Measurements from ENCODE around the gene UBXN10.

The UBXN10 gene

GRCh38 chr1:20185834-20186782, at the start of gene UBXN10, which contains the start of gene PLA2G2C:
TSS of gene UBXN10 (plus strand) at chr1:20186096. CDS start at chr1:20190562, 4,466 bp downstream.
TSS of gene PLA2G2C (minus strand) at chr1:20186518. CDS start at chr1:20177363, 9,155 bp downstream.
- peak; percentile 49 for DNase-seq

GRCh38 chr1:20136249-20136648, 49.6 kb upstream of the UBXN10 start:
- no peak for DNase-seq

- no peak for DNase-seq
Measured at GRCh38 chr1:20137055-20137454, 48.8 kb upstream of the UBXN10 start.

GRCh38 chr1:20137604-20138003, 48.3 kb upstream of the UBXN10 start:
- no peak for DNase-seq

GRCh38 chr1:20138346-20138745, 47.5 kb upstream of the UBXN10 start:
- no peak for DNase-seq

GRCh38 chr1:20138961-20139550, 46.8 kb upstream of the UBXN10 start, which contains the start of gene PLA2G2F:
TSS of gene PLA2G2F (plus strand) at chr1:20139323. CDS start at chr1:20139428, 105 bp downstream.
- DNase-seq, result no peak

GRCh38 chr1:20139776-20140612, 45.9 kb upstream of the UBXN10 start:
- DNase-seq, result no peak

- no peak for DNase-seq
Measured at GRCh38 chr1:20141001-20141400, 44.9 kb upstream of the UBXN10 start.

GRCh38 chr1:20141466-20141865, 44.4 kb upstream of the UBXN10 start:
- no peak for DNase-seq

GRCh38 chr1:20142001-20142710, 43.7 kb upstream of the UBXN10 start:
- DNase-seq, result no peak

- no peak for DNase-seq
Measured at GRCh38 chr1:20143318-20143717, 42.6 kb upstream of the UBXN10 start.

- no peak for DNase-seq
Measured at GRCh38 chr1:20143734-20144565, 41.9 kb upstream of the UBXN10 start.

- DNase-seq, result no peak
Measured at GRCh38 chr1:20147846-20148570, 37.9 kb upstream of the UBXN10 start.

GRCh38 chr1:20148571-20149500, 37.1 kb upstream of the UBXN10 start:
- no peak for DNase-seq

- no peak for DNase-seq
Measured at GRCh38 chr1:20149601-20150325, 36.1 kb upstream of the UBXN10 start.

- DNase-seq, result no peak
Measured at GRCh38 chr1:20150326-20150705, 35.6 kb upstream of the UBXN10 start.

GRCh38 chr1:20150969-20151368, 34.9 kb upstream of the UBXN10 start:
- no peak for DNase-seq

GRCh38 chr1:20151906-20152598, 33.8 kb upstream of the UBXN10 start:
- peak; percentile 70 for DNase-seq
